Hepatocyte (in vitro differentiated cells): Measurements from ENCODE around the gene TOMM6. TPM values are rescaled to one million over a fixed set of nuclear protein-coding genes. Genes with fewer than 3 reads are reported as not detected.

Experiments
- DNase-seq: peaks from one replicate; pipeline ENCODE4 v3.0.0-alpha.2; 2016; ENCODE audit warnings: low spot score
- H2AFZ ChIP-seq: fragments of 200-600 bp; sonication (generic); 2 replicates; pipeline ENCODE4 v1.6.0; 2016; ENCODE audit warnings: antibody characterized with exemption, mild to moderate bottlenecking
- H3K27ac ChIP-seq: fragments of 200-600 bp; sonication (generic); 2 replicates; pipeline ENCODE4 v1.5.1; 2016; ENCODE audit warnings: mild to moderate bottlenecking
- H3K27me3 ChIP-seq: fragments of 200-600 bp; sonication (generic); 2 replicates; pipeline ENCODE4 v1.6.1; 2016
- H3K36me3 ChIP-seq: fragments of 200-600 bp; sonication (generic); replicated peaks from 2 replicates; pipeline ENCODE4 v1.5.1; 2016; ENCODE audit warnings: low read depth; ENCODE audit not compliant: insufficient read depth
- H3K4me1 ChIP-seq: fragments of 200-600 bp; sonication (generic); 2 replicates; pipeline ENCODE4 v1.5.1; 2016; ENCODE audit warnings: mild to moderate bottlenecking, moderate library complexity; ENCODE audit not compliant: insufficient read depth
- H3K4me2 ChIP-seq: fragments of 200-600 bp; sonication (generic); 2 replicates; pipeline ENCODE4 v1.6.0; 2016
- H3K4me3 ChIP-seq: fragments of 200-600 bp; sonication (generic); 2 replicates; pipeline ENCODE4 v1.5.1; 2016; ENCODE audit warnings: mild to moderate bottlenecking
- H3K79me2 ChIP-seq: fragments of 200-600 bp; sonication (generic); 2 replicates; pipeline ENCODE4 v1.6.0; 2017; ENCODE audit warnings: mild to moderate bottlenecking
- H3K9me2 ChIP-seq: fragments of 200-600 bp; sonication (generic); replicated peaks from 2 replicates; pipeline ENCODE4 v1.6.0; 2017; ENCODE audit warnings: mild to moderate bottlenecking; ENCODE audit not compliant: insufficient read depth
- H3K9me3 ChIP-seq: fragments of 200-600 bp; sonication (generic); 2 replicates; pipeline ENCODE4 v1.5.1; 2016; ENCODE audit warnings: low read depth, mild to moderate bottlenecking
- H4K20me1 ChIP-seq: fragments of 200-600 bp; sonication (generic); 2 replicates; pipeline ENCODE4 v1.6.0; 2016; ENCODE audit warnings: mild to moderate bottlenecking; ENCODE audit not compliant: insufficient read depth, poor library complexity, severe bottlenecking
- EZH2 ChIP-seq: fragments of 200-600 bp; sonication (generic); IDR thresholded peaks from 2 replicates; pipeline ENCODE4 v1.6.1; 2016; ENCODE audit warnings: antibody characterized with exemption, mild to moderate bottlenecking, borderline replicate concordance
- EZH2phosphoT487 ChIP-seq: fragments of 200-600 bp; sonication (generic); IDR thresholded peaks from one replicate; pipeline ENCODE4 v1.6.1; 2018; ENCODE audit warnings: antibody characterized with exemption, mild to moderate bottlenecking, low read depth, moderate library complexity; ENCODE audit not compliant: unreplicated experiment, severe bottlenecking
- WGBS: methylation state at CpG from one replicate; pipeline ENCODE4 v1.1.6; 2016; ENCODE audit warnings: low lambda C conversion rate; ENCODE audit errors: missing lambda C conversion rate; 5-methylcytosine and 5-hydroxymethylcytosine counted together
- polyA plus RNA-seq: library from polyadenylated mRNA; unstranded; fragments of >200 nt; fragmentation: Nextera tagmentation; extraction: Ambion mirVana; gene quantifications from 2 replicates; pipeline ENCODE4 v1.2.1, GENCODE V29; 2016
- total RNA-seq: library from RNA; depleted of rRNA; stranded (reverse); fragments of >200 nt; gene quantifications from 2 replicates; pipeline ENCODE4 v1.2.3, GENCODE V29; 2014
- TF ChIP-seq, protein P1 (sequence below): fragments of 200-600 bp; sonication (generic); IDR thresholded peaks from 2 replicates; pipeline ENCODE4 v1.5.1; 2016; ENCODE audit warnings: antibody characterized with exemption, mild to moderate bottlenecking; ENCODE audit not compliant: poor library complexity

TOMM6 gene
- total and polyA plus RNA-seq, 2 experiments from 2014 or later: 127 to 211 TPM

DNA sequence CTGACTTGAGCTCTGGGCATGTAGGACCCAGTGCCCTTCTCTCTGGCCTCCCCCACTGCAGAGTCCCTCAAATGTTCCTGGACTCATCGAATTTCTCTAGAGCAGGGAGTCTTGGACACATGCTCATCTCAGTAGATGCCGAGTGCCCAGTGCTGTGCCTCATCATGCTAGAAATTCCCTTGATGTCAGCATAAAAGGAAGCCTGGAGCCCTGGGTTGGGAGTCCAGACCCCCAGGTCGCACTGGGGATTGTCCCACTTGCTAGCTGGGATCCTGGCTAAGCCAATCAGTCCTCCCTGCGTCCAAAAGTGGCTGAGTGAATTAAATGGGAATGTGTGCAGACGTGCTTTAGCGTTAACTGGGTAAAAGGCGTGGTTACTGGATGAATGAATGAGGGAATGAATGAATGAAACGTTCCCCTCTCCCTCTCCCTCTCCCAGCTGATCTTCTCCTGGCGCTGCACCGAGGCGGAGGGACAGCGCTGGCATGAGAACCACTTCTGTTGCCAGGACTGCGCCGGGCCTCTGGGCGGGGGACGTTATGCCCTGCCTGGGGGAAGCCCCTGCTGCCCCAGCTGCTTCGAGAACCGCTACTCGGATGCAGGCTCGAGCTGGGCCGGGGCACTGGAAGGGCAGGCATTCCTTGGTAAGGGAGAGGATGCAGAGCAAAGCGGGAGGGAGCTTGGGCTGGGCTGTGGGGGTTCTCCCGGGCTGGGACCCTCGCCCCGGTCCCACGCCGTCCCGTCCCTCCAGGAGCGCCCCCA is 1.6 kb upstream of the TOMM6 start:
- DNase-seq: peak; percentile 34
- H3K36me3 ChIP-seq: no peaks in the 10 kb centered on the region
- no peak overlapping the region for H2AFZ ChIP-seq
- WGBS: 55% methylated on average over 16 of the region's 29 CpGs
- H3K4me1 ChIP-seq: peaks cover 13% of the 10 kb centered on the region
- peak overlapping the region; percentile 91 for H3K4me2 ChIP-seq
- H3K27me3 ChIP-seq: no peaks in the 10 kb centered on the region
- H3K79me2 ChIP-seq: peaks cover 25% of the 10 kb centered on the region
- TF ChIP-seq, protein P1, sequence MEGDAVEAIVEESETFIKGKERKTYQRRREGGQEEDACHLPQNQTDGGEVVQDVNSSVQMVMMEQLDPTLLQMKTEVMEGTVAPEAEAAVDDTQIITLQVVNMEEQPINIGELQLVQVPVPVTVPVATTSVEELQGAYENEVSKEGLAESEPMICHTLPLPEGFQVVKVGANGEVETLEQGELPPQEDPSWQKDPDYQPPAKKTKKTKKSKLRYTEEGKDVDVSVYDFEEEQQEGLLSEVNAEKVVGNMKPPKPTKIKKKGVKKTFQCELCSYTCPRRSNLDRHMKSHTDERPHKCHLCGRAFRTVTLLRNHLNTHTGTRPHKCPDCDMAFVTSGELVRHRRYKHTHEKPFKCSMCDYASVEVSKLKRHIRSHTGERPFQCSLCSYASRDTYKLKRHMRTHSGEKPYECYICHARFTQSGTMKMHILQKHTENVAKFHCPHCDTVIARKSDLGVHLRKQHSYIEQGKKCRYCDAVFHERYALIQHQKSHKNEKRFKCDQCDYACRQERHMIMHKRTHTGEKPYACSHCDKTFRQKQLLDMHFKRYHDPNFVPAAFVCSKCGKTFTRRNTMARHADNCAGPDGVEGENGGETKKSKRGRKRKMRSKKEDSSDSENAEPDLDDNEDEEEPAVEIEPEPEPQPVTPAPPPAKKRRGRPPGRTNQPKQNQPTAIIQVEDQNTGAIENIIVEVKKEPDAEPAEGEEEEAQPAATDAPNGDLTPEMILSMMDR: no peak
- TF ChIP-seq EZH2 (no peak), EZH2phosphoT487 (no peak)
- H3K4me3 ChIP-seq: peak overlapping the region; percentile 87
- no peaks in the 10 kb centered on the region for H3K9me2 ChIP-seq
- no peak overlapping the region for H3K27ac ChIP-seq
- H3K9me3 ChIP-seq: no peaks in the 10 kb centered on the region
- no peaks in the 10 kb centered on the region for H4K20me1 ChIP-seq

DNA sequence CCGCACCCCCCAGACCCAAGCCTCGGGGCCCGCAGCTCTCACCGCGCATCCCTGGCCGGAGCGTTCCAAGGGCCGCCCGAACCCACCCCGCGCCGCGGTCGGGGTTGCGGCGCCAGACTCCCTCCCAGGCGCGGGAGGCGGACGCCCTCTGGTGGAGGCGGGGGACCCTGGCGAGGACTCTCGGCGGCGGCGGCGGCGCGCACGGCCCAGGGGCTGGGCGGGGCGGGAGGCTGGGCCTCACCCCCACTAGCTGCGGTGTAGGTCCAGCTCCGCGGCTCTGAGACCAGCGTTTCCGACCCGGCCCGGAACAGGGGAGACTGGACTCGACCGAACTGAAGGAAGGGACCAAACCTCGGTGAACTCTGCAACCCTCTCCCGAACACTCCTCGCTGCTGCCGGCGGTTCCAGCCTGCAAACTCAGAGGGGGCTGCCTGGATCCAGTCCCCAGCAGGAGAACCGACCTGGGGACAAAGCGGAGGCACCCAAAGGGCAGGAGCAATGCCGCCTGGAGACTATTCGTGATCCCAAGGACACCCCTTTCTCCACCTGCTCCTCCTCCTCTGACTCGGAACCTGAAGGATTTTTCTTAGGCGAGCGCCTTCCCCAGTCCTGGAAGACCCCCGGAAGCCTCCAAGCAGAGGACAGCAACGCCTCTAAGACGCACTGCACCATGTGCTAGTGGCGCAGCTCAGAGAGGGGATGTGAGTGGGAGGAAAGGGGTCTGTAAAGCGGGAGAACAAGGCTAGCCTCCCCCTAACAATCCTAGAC is 859 bp upstream of the TOMM6 start:
- DNase-seq: peak; percentile 94
- Histone ChIP-seq H3K9me3 (no peaks in the 10 kb centered on the region), H3K79me2 (peaks cover 25% of the 10 kb centered on the region), H2AFZ (peak overlapping the region; percentile 88), H3K4me3 (peak overlapping the region; percentile 87), H3K4me1 (peaks cover 6% of the 10 kb centered on the region), H3K27ac (peak overlapping the region; percentile 96), H3K4me2 (peak overlapping the region; percentile 91), H3K27me3 (no peaks in the 10 kb centered on the region), H4K20me1 (no peaks in the 10 kb centered on the region), H3K9me2 (no peaks in the 10 kb centered on the region), H3K36me3 (no peaks in the 10 kb centered on the region)
- TF ChIP-seq EZH2: no peak
- TF ChIP-seq, protein P1: peak; percentile 72
- 1% methylated on average over 54 of the region's 58 CpGs for WGBS

DNA sequence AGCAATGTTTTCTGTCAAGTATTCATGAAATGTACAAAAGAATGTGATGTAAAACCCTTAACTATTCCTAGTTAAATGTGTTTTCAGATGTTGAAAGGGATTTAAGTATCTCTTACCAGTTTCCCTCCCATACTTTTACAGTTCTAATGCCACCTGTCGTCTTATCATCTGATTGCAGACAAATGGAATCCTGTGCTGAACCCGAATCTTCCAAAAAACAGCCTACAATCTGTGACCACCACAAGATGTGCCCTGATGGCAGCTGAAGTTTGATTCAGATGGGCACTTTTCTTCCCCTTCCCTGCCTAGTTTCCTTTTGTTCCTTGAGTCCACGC is 1.9 kb downstream of the TOMM6 start:
- TF ChIP-seq EZH2: no peak
- TF ChIP-seq, protein P1: no peak
- no peak for TF ChIP-seq EZH2phosphoT487
- DNase-seq: no peak
- Histone ChIP-seq H3K27me3 (no peaks in the 10 kb centered on the region), H2AFZ (no peak overlapping the region), H3K27ac (no peak overlapping the region), H3K79me2 (peaks cover 25% of the 10 kb centered on the region), H4K20me1 (no peaks in the 10 kb centered on the region), H3K9me3 (no peaks in the 10 kb centered on the region), H3K4me2 (no peak overlapping the region), H3K4me1 (peaks cover 3% of the 10 kb centered on the region), H3K36me3 (no peaks in the 10 kb centered on the region), H3K9me2 (no peaks in the 10 kb centered on the region), H3K4me3 (no peak overlapping the region)
- WGBS: 86% methylated on average over 3 of the region's 3 CpGs
